Liver (tissue), 3 donors: ENCODE measurements around the gene TOP1.

Experiments
- EGR1 ChIP-seq, 2 donors: IDR thresholded peaks; 2 replicates each; pipeline ENCODE4 v1.6.1; 2016 to 2018; ENCODE audit warnings: antibody characterized with exemption in 2 of 2, low read depth in 2 of 2
- HNF4A ChIP-seq, 2 donors: conservative IDR thresholded peaks; 2 replicates each; pipeline ENCODE4 v1.6.1; 2016; ENCODE audit warnings: antibody characterized with exemption in 2 of 2, mild to moderate bottlenecking in 2 of 2
- JUND ChIP-seq, 2 donors: IDR thresholded peaks; 2 replicates each; pipeline ENCODE4 v1.6.1; 2016; ENCODE audit warnings: antibody characterized with exemption in 2 of 2
- RAD21 ChIP-seq, 2 donors: IDR thresholded peaks; 2 replicates each; pipeline ENCODE4 v1.6.1; 2016; ENCODE audit warnings: antibody characterized with exemption in 2 of 2, mild to moderate bottlenecking in 2 of 2
- SP1 ChIP-seq: IDR thresholded peaks from 2 replicates; pipeline ENCODE4 v1.6.1; 2018; ENCODE audit warnings: antibody characterized with exemption, mild to moderate bottlenecking
- TAF1 ChIP-seq: conservative IDR thresholded peaks from 2 replicates; pipeline ENCODE4 v1.6.1; 2016; ENCODE audit warnings: antibody characterized with exemption, mild to moderate bottlenecking
- YY1 ChIP-seq: IDR thresholded peaks from 2 replicates; pipeline ENCODE4 v1.6.1; 2016; ENCODE audit warnings: antibody characterized with exemption, mild to moderate bottlenecking
- TF ChIP-seq, protein P1 (sequence below): fragments of 150-350 bp; IDR thresholded peaks from 2 replicates; pipeline ENCODE4 v1.5.1; 2017; ENCODE audit warnings: improper control_type of control experiment, low read depth, low read length; ENCODE audit not compliant: missing input control
- TF ChIP-seq, protein P2 (sequence below): IDR thresholded peaks from 2 replicates; pipeline ENCODE4 v1.6.1; 2016; ENCODE audit warnings: antibody characterized with exemption
- TF ChIP-seq, protein P3 (sequence below): IDR thresholded peaks from 2 replicates; pipeline ENCODE4 v1.6.1; 2016; ENCODE audit warnings: antibody characterized with exemption, mild to moderate bottlenecking
- TF ChIP-seq, protein P4 (sequence below): IDR thresholded peaks from 2 replicates; pipeline ENCODE4 v1.6.1; 2016; ENCODE audit warnings: antibody characterized with exemption
- TF ChIP-seq, protein P5 (sequence below): IDR thresholded peaks from 2 replicates; pipeline ENCODE4 v1.6.1; 2016; ENCODE audit warnings: antibody characterized with exemption
- donor health status: healthy.
- donor health status: healthy.

DNA sequence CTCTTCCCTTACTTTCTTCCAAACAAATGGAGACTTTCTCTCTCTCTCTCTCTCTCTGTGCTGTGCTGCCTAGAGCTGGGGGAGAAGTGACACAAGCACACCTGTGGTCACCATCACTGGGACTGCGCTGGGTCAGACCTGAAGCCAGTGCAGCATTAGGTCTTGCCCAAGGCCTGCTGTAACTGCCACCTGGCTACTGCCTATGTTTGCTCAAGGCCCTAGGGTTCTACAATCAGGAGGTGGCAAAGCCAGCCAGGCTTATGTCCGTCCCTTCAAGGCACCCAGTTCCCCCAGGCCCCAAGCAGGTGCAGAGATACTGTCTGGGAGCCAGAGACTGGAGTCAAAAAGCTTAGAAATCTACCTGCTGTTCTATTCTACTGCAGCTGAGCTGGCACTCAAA is 49.4 kb upstream of the TOP1 start:
- TF ChIP-seq, protein P1, sequence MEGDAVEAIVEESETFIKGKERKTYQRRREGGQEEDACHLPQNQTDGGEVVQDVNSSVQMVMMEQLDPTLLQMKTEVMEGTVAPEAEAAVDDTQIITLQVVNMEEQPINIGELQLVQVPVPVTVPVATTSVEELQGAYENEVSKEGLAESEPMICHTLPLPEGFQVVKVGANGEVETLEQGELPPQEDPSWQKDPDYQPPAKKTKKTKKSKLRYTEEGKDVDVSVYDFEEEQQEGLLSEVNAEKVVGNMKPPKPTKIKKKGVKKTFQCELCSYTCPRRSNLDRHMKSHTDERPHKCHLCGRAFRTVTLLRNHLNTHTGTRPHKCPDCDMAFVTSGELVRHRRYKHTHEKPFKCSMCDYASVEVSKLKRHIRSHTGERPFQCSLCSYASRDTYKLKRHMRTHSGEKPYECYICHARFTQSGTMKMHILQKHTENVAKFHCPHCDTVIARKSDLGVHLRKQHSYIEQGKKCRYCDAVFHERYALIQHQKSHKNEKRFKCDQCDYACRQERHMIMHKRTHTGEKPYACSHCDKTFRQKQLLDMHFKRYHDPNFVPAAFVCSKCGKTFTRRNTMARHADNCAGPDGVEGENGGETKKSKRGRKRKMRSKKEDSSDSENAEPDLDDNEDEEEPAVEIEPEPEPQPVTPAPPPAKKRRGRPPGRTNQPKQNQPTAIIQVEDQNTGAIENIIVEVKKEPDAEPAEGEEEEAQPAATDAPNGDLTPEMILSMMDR = no peak
- TF ChIP-seq, protein P2, sequence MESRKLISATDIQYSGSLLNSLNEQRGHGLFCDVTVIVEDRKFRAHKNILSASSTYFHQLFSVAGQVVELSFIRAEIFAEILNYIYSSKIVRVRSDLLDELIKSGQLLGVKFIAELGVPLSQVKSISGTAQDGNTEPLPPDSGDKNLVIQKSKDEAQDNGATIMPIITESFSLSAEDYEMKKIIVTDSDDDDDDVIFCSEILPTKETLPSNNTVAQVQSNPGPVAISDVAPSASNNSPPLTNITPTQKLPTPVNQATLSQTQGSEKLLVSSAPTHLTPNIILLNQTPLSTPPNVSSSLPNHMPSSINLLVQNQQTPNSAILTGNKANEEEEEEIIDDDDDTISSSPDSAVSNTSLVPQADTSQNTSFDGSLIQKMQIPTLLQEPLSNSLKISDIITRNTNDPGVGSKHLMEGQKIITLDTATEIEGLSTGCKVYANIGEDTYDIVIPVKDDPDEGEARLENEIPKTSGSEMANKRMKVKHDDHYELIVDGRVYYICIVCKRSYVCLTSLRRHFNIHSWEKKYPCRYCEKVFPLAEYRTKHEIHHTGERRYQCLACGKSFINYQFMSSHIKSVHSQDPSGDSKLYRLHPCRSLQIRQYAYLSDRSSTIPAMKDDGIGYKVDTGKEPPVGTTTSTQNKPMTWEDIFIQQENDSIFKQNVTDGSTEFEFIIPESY = no peak
- no peak for TF ChIP-seq YY1
- TF ChIP-seq, protein P3, sequence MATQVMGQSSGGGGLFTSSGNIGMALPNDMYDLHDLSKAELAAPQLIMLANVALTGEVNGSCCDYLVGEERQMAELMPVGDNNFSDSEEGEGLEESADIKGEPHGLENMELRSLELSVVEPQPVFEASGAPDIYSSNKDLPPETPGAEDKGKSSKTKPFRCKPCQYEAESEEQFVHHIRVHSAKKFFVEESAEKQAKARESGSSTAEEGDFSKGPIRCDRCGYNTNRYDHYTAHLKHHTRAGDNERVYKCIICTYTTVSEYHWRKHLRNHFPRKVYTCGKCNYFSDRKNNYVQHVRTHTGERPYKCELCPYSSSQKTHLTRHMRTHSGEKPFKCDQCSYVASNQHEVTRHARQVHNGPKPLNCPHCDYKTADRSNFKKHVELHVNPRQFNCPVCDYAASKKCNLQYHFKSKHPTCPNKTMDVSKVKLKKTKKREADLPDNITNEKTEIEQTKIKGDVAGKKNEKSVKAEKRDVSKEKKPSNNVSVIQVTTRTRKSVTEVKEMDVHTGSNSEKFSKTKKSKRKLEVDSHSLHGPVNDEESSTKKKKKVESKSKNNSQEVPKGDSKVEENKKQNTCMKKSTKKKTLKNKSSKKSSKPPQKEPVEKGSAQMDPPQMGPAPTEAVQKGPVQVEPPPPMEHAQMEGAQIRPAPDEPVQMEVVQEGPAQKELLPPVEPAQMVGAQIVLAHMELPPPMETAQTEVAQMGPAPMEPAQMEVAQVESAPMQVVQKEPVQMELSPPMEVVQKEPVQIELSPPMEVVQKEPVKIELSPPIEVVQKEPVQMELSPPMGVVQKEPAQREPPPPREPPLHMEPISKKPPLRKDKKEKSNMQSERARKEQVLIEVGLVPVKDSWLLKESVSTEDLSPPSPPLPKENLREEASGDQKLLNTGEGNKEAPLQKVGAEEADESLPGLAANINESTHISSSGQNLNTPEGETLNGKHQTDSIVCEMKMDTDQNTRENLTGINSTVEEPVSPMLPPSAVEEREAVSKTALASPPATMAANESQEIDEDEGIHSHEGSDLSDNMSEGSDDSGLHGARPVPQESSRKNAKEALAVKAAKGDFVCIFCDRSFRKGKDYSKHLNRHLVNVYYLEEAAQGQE = no peak
- no peak for TF ChIP-seq JUND (IDR thresholded peaks at IDR 0.05)
- TF ChIP-seq HNF4A (conservative IDR thresholded peaks at IDR 0.05) = no peak
- TF ChIP-seq TAF1 = no peak
- TF ChIP-seq, protein P4, sequence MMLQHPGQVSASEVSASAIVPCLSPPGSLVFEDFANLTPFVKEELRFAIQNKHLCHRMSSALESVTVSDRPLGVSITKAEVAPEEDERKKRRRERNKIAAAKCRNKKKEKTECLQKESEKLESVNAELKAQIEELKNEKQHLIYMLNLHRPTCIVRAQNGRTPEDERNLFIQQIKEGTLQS = no peak
- no peak for TF ChIP-seq EGR1 (IDR thresholded peaks at IDR 0.05; ENCODE audit: low read depth in 2 of 2)
- TF ChIP-seq SP1 = no peak
- no peak for TF ChIP-seq RAD21 (IDR thresholded peaks at IDR 0.05)
- TF ChIP-seq, protein P5, sequence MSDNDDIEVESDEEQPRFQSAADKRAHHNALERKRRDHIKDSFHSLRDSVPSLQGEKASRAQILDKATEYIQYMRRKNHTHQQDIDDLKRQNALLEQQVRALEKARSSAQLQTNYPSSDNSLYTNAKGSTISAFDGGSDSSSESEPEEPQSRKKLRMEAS = no peak
